Suprapubic skin (tissue), 4 donors: ENCODE data around the gene NBPF26. TPM values are rescaled to one million over a fixed set of nuclear protein-coding genes. Genes with fewer than 3 reads are reported as not detected.
"Not testable (repeated sequence)": the region's sequence is repeated elsewhere in the genome, so short reads cannot be mapped to it uniquely, and the experiment has no call there.

Experiments
- DNase-seq, 2 donors: peaks; one replicate each; pipeline ENCODE4 v3.0.0-alpha.2; 2019; ENCODE audit warnings: low spot score in 2 of 2
- H3K27ac ChIP-seq: fragments of 200-600 bp; sonication (generic); one replicate; pipeline ENCODE4 v1.5.1; 2019
- H3K27me3 ChIP-seq: fragments of 200-600 bp; sonication (generic); one replicate; pipeline ENCODE4 v1.5.1; 2019
- H3K36me3 ChIP-seq: fragments of 200-600 bp; sonication (generic); one replicate; pipeline ENCODE4 v1.5.1; 2019
- H3K4me1 ChIP-seq: fragments of 200-600 bp; sonication (generic); one replicate; pipeline ENCODE4 v1.5.1; 2019
- H3K4me3 ChIP-seq: fragments of 200-600 bp; sonication (generic); one replicate; pipeline ENCODE4 v1.5.1; 2019; ENCODE audit warnings: mild to moderate bottlenecking
- H3K9me3 ChIP-seq: fragments of 200-600 bp; sonication (generic); one replicate; pipeline ENCODE4 v1.5.1; 2019
- CTCF ChIP-seq, 2 donors: fragments of 200-600 bp in 1 of 2; fragments of 450-650 bp in 1 of 2; sonication (generic) in 1 of 2; IDR thresholded peaks; one replicate each; pipeline ENCODE4 v1.5.1; 2016 to 2019; ENCODE audit warnings: antibody characterized with exemption in 2 of 2, mild to moderate bottlenecking in 1 of 2, moderate library complexity in 1 of 2
- POLR2A ChIP-seq, 2 donors: fragments of 450-650 bp; IDR thresholded peaks; one replicate each; pipeline ENCODE4 v1.6.1; 2017; ENCODE audit warnings: antibody characterized with exemption in 2 of 2, mild to moderate bottlenecking in 2 of 2, moderate library complexity in 2 of 2
- POLR2AphosphoS5 ChIP-seq, 3 donors: sonication (generic); formaldehyde crosslinking; IDR thresholded peaks; one replicate each; pipeline ENCODE4 v1.6.1; 2017; ENCODE audit warnings: antibody characterized with exemption in 3 of 3
- WGBS: methylation state at CpG from one replicate; pipeline ENCODE4 v1.1.5; 2018; 5-methylcytosine and 5-hydroxymethylcytosine counted together
- total RNA-seq, 4 donors: library from RNA; depleted of rRNA; stranded (reverse); fragments of >200 nt; gene quantifications; one replicate each; pipeline ENCODE4 v1.1.0, GENCODE V29; 2016

The NBPF26 gene
- total RNA-seq, 4 donors from 2014 or later: 14.0 to 42.8 (median 27.4) TPM

- DNase-seq, H3K27me3 ChIP-seq, H3K4me1 ChIP-seq, H3K4me3 ChIP-seq, H3K27ac ChIP-seq, H3K9me3 ChIP-seq, H3K36me3 ChIP-seq: not testable (repeated sequence)
- TF ChIP-seq CTCF (IDR thresholded peaks at IDR 0.05): peak; percentile 23 to 54
- WGBS: 12% methylated on average over 10 of the region's 10 CpGs
These were observed 88.1 kb downstream of the NBPF26 start for GRCh38 chr1:120811822-120812221.

- not testable (repeated sequence) for H3K36me3 ChIP-seq, H3K27me3 ChIP-seq, H3K27ac ChIP-seq, H3K4me1 ChIP-seq, H3K4me3 ChIP-seq, H3K9me3 ChIP-seq, DNase-seq
- WGBS: 100% methylated on average over 3 of the region's 4 CpGs
These were observed 101.3 kb downstream of the NBPF26 start for GRCh38 chr1:120825051-120825450.

GRCh38 chr1:120826623-120827022, 102.9 kb downstream of the NBPF26 start:
- H3K9me3 ChIP-seq, H3K4me3 ChIP-seq, H3K27ac ChIP-seq, H3K36me3 ChIP-seq, H3K4me1 ChIP-seq, H3K27me3 ChIP-seq, DNase-seq: not testable (repeated sequence)
- no CpG with 5 or more reads among the region's 4 CpGs for WGBS

GRCh38 chr1:120844186-120844944, 120.6 kb downstream of the NBPF26 start:
- not testable (repeated sequence) for DNase-seq, H3K36me3 ChIP-seq, H3K4me1 ChIP-seq, H3K9me3 ChIP-seq, H3K27me3 ChIP-seq
- Histone ChIP-seq H3K4me3 (peak overlapping the region; percentile 50), H3K27ac (peak overlapping the region; percentile 60)
- under 1% methylated on average over 19 of the region's 49 CpGs for WGBS

GRCh38 chr1:120844945-120845330, 121.2 kb downstream of the NBPF26 start:
- H3K27me3 ChIP-seq, DNase-seq, H3K36me3 ChIP-seq, H3K4me1 ChIP-seq, H3K27ac ChIP-seq, H3K9me3 ChIP-seq: not testable (repeated sequence)
- WGBS: 6% methylated on average over 14 of the region's 21 CpGs
- peak overlapping the region; percentile 50 for H3K4me3 ChIP-seq

GRCh38 chr1:120849400-120850286, 125.9 kb downstream of the NBPF26 start:
- H3K36me3 ChIP-seq, H3K4me1 ChIP-seq, H3K9me3 ChIP-seq, DNase-seq, H3K27me3 ChIP-seq, H3K27ac ChIP-seq: not testable (repeated sequence)
- H3K4me3 ChIP-seq: peak overlapping the region; percentile 40
- WGBS: 30% methylated on average over 10 of the region's 27 CpGs

GRCh38 chr1:120850287-120850536, 126.5 kb downstream of the NBPF26 start:
- not testable (repeated sequence) for DNase-seq, H3K4me1 ChIP-seq, H3K36me3 ChIP-seq, H3K27me3 ChIP-seq, H3K9me3 ChIP-seq
- H3K27ac ChIP-seq: peak overlapping the region; percentile 79
- H3K4me3 ChIP-seq: peak overlapping the region; percentile 40
- 4% methylated on average over 8 of the region's 8 CpGs for WGBS

- TF ChIP-seq POLR2A (IDR thresholded peaks at IDR 0.05) (peak in 1 of 2 donors; percentile 88), POLR2AphosphoS5 (IDR thresholded peaks at IDR 0.05) (peak in 1 of 3 donors; percentile 34)
- not testable (repeated sequence) for DNase-seq, H3K27me3 ChIP-seq, H3K36me3 ChIP-seq, H3K9me3 ChIP-seq, H3K4me1 ChIP-seq
- whole genome bisulfite sequencing: 1% methylated on average over 41 of the region's 50 CpGs
- peak overlapping the region; percentile 79 for H3K27ac ChIP-seq
- H3K4me3 ChIP-seq: peak overlapping the region; percentile 40
These were observed 127.0 kb downstream of the NBPF26 start for GRCh38 chr1:120850537-120851421.

GRCh38 chr1:120858144-120858543, 134.4 kb downstream of the NBPF26 start:
- not testable (repeated sequence) for DNase-seq, H3K27me3 ChIP-seq, H3K36me3 ChIP-seq, H3K9me3 ChIP-seq, H3K27ac ChIP-seq, H3K4me1 ChIP-seq, H3K4me3 ChIP-seq
- WGBS: 68% methylated on average over 2 of the region's 2 CpGs

- H3K4me1 ChIP-seq, H3K36me3 ChIP-seq, H3K27me3 ChIP-seq, DNase-seq, H3K27ac ChIP-seq, H3K9me3 ChIP-seq, H3K4me3 ChIP-seq: not testable (repeated sequence)
- 74% methylated on average over 3 of the region's 8 CpGs for WGBS
These were observed 136.0 kb downstream of the NBPF26 start for GRCh38 chr1:120859615-120860234.

- not testable (repeated sequence) for H3K9me3 ChIP-seq, H3K4me1 ChIP-seq, H3K27ac ChIP-seq, H3K4me3 ChIP-seq, H3K36me3 ChIP-seq, H3K27me3 ChIP-seq, DNase-seq
These were observed 154.5 kb downstream of the NBPF26 start for GRCh38 chr1:120878206-120878605.

- not testable (repeated sequence) for H3K27me3 ChIP-seq, H3K4me3 ChIP-seq, H3K4me1 ChIP-seq, DNase-seq, H3K36me3 ChIP-seq, H3K9me3 ChIP-seq, H3K27ac ChIP-seq
- 44% methylated on average over 1 of the region's 1 CpG for WGBS
These were observed 156.3 kb downstream of the NBPF26 start for GRCh38 chr1:120880056-120880455.
